Keratinocyte (primary cell): ENCODE results near the gene GRM1. TPM values are rescaled to one million over a fixed set of nuclear protein-coding genes. Genes with fewer than 3 reads are reported as not detected.

ENCODE experiments used
- DNase-seq: peaks from one replicate; pipeline ENCODE4 v3.0.0-alpha.2; 2011; ENCODE audit warnings: low read depth, missing footprints, low spot score
- FAIRE-seq: peaks from 2 replicates; lab custom pipeline; 2011; peaks lifted over from hg19 to GRCh38; lab: Jason Lieb, UNC
- H2AFZ ChIP-seq: 2 replicates; pipeline ENCODE4 v1.6.0; 2012; ENCODE audit warnings: low read length, control low read depth, inconsistent platforms; ENCODE audit not compliant: control insufficient read depth
- H3K27ac ChIP-seq: 2 replicates; pipeline ENCODE4 v1.5.1; 2011; ENCODE audit warnings: low read length; ENCODE audit not compliant: control insufficient read depth, insufficient read depth
- H3K27me3 ChIP-seq: 3 replicates; pipeline ENCODE4 v1.6.0; 2011; ENCODE audit warnings: low read length; ENCODE audit not compliant: control insufficient read depth, insufficient read depth; ENCODE audit errors: extremely low read depth
- H3K36me3 ChIP-seq, 2 experiments: 2 replicates in 1 of 2; 3 replicates in 1 of 2; pipeline ENCODE4 v1.5.1; 2011; ENCODE audit warnings: low read length in 2 of 2, mild to moderate bottlenecking in 1 of 2; ENCODE audit not compliant: control insufficient read depth in 2 of 2, insufficient read depth in 2 of 2; ENCODE audit errors: extremely low read depth in 1 of 2
- H3K4me1 ChIP-seq: 3 replicates; pipeline ENCODE4 v1.5.1; 2011; ENCODE audit warnings: low read length; ENCODE audit not compliant: control insufficient read depth, insufficient read depth; ENCODE audit errors: extremely low read depth
- H3K4me2 ChIP-seq: 3 replicates; pipeline ENCODE4 v1.6.0; 2011; ENCODE audit warnings: low read depth, low read length; ENCODE audit not compliant: control insufficient read depth, insufficient read depth; ENCODE audit errors: extremely low read depth
- H3K4me3 ChIP-seq, 3 experiments: fragments of 200-600 bp in 1 of 3; sonication (generic) in 1 of 3; 2 replicates in 2 of 3; 3 replicates in 1 of 3; pipeline ENCODE4 v1.5.1; 2011 to 2016; ENCODE audit warnings: low read length in 3 of 3, mild to moderate bottlenecking in 3 of 3, control low read depth in 2 of 3, inconsistent platforms in 1 of 3, low read depth in 1 of 3, mixed read lengths in 1 of 3, mixed run types in 1 of 3, moderate library complexity in 1 of 3; ENCODE audit not compliant: control insufficient read depth in 2 of 3, insufficient read depth in 2 of 3; ENCODE audit errors: extremely low read depth in 1 of 3
- H3K79me2 ChIP-seq: 2 replicates; pipeline ENCODE4 v1.6.0; 2012; ENCODE audit warnings: low read length; ENCODE audit not compliant: control insufficient read depth, insufficient read depth
- H3K9ac ChIP-seq: 3 replicates; pipeline ENCODE4 v1.6.0; 2011; ENCODE audit warnings: low read length; ENCODE audit not compliant: control insufficient read depth, insufficient read depth; ENCODE audit errors: extremely low read depth
- H3K9me1 ChIP-seq: 3 replicates; pipeline ENCODE4 v1.6.0; 2011; ENCODE audit warnings: low read length; ENCODE audit not compliant: control insufficient read depth, insufficient read depth; ENCODE audit errors: extremely low read depth
- H3K9me3 ChIP-seq: 2 replicates; pipeline ENCODE4 v1.5.1; 2012; ENCODE audit warnings: low read depth, low read length; ENCODE audit not compliant: control insufficient read depth
- H4K20me1 ChIP-seq: 3 replicates; pipeline ENCODE4 v1.6.0; 2011; ENCODE audit warnings: low read length; ENCODE audit not compliant: control insufficient read depth, insufficient read depth; ENCODE audit errors: extremely low read depth
- EZH2 ChIP-seq: IDR thresholded peaks from one replicate; pipeline ENCODE4 v1.6.1; 2012; ENCODE audit warnings: inconsistent platforms, mild to moderate bottlenecking, low read length, moderate library complexity
- dilution Hi-C: fragments of 300-500 bp; cut with MboI; formaldehyde crosslinking; loops from one replicate; pipeline ENCODE4 v1.7.0; 2020; ENCODE audit warnings: low sequenced_read_pairs; ENCODE audit not compliant: extremely low pct_ligation_motif_present
- polyA plus RNA-seq, 5 experiments: library from polyadenylated mRNA; depleted of rRNA in 3 of 5; stranded (reverse) in 3 of 5; stranded (forward) in 1 of 5; unstranded in 1 of 5; fragments of >200 nt; gene quantifications; 1 replicate in 1 of 5; 2 replicates in 3 of 5; 3 replicates in 1 of 5; pipeline versions ENCODE4 v1.2.1 to v1.2.3, GENCODE V29; 2011 to 2012; ENCODE audit warnings: missing spikeins in 2 of 5, low read depth in 1 of 5, low replicate concordance in 1 of 5
- TF ChIP-seq, protein P1 (sequence below), 3 experiments: IDR thresholded peaks in 1 of 3; conservative IDR thresholded peaks in 1 of 3; optimal IDR thresholded peaks in 1 of 3; 2 replicates in 2 of 3; 3 replicates in 1 of 3; pipeline versions ENCODE3 to v1.5.1; 2011; ENCODE audit warnings: low read length in 3 of 3, mild to moderate bottlenecking in 3 of 3, moderate library complexity in 2 of 3, control low read depth in 1 of 3, inconsistent platforms in 1 of 3; ENCODE audit not compliant: insufficient read depth in 2 of 3; ENCODE audit errors: extremely low read depth in 1 of 3

GRM1 gene
- polyA plus RNA-seq, 1 donor (not counting 4 experiments of a cell fraction or from before 2014, with no cell fraction given): not detected

DNA sequence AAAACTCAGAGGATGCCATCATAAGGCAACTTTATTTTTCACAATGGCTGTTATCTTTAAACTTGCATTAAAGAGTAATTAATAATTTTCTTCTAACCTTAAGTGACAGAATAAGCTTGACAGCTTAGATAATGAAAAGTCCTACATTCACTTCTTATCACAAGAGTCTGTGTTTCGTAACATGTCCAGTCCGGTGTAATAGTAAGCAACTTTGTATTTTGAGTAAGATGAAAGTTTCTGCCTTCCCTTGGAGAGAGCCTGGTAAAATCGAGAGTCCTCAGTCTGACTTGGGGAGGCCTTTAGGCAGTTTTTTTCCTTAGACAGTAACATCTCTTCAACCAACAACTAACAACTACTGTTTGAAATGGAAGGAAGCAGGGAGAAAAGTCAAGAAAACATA lies 195.6 kb downstream of the GRM1 start:
- dilution Hi-C loops: no loop called here
- H3K4me2 ChIP-seq: no peak overlapping the region
- H3K27me3 ChIP-seq: no peaks in the 10 kb centered on the region
- H3K9ac ChIP-seq: no peak overlapping the region
- no peaks in the 10 kb centered on the region for H3K36me3 ChIP-seq
- H4K20me1 ChIP-seq: no peaks in the 10 kb centered on the region
- H3K4me1 ChIP-seq: no peaks in the 10 kb centered on the region
- H3K9me3 ChIP-seq: no peaks in the 10 kb centered on the region
- FAIRE-seq: no peak
- no peak overlapping the region for H3K4me3 ChIP-seq
- H3K79me2 ChIP-seq: no peaks in the 10 kb centered on the region
- H3K9me1 ChIP-seq: no peaks in the 10 kb centered on the region
- DNase-seq: no peak
- TF ChIP-seq, protein P1, sequence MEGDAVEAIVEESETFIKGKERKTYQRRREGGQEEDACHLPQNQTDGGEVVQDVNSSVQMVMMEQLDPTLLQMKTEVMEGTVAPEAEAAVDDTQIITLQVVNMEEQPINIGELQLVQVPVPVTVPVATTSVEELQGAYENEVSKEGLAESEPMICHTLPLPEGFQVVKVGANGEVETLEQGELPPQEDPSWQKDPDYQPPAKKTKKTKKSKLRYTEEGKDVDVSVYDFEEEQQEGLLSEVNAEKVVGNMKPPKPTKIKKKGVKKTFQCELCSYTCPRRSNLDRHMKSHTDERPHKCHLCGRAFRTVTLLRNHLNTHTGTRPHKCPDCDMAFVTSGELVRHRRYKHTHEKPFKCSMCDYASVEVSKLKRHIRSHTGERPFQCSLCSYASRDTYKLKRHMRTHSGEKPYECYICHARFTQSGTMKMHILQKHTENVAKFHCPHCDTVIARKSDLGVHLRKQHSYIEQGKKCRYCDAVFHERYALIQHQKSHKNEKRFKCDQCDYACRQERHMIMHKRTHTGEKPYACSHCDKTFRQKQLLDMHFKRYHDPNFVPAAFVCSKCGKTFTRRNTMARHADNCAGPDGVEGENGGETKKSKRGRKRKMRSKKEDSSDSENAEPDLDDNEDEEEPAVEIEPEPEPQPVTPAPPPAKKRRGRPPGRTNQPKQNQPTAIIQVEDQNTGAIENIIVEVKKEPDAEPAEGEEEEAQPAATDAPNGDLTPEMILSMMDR (optimal IDR thresholded peaks at IDR 0.05 in 1 of 3, IDR thresholded peaks at IDR 0.05 in 1 of 3, conservative IDR thresholded peaks at IDR 0.05 in 1 of 3; ENCODE audit: extremely low read depth in 1 of 3, insufficient read depth in 2 of 3, low read length in 3 of 3): no peak
- TF ChIP-seq EZH2: no peak
- no peak overlapping the region for H2AFZ ChIP-seq
- no peak overlapping the region for H3K27ac ChIP-seq

- no peaks in the 10 kb centered on the region for H3K79me2 ChIP-seq
- DNase-seq (no peak), FAIRE-seq (no peak)
- H3K9me3 ChIP-seq: no peaks in the 10 kb centered on the region
- no peaks in the 10 kb centered on the region for H4K20me1 ChIP-seq
- H3K9me1 ChIP-seq: no peaks in the 10 kb centered on the region
- no peak overlapping the region for H3K4me3 ChIP-seq
- H3K9ac ChIP-seq: no peak overlapping the region
- no peak overlapping the region for H3K4me2 ChIP-seq
- H3K27ac ChIP-seq: no peak overlapping the region
- dilution Hi-C loops: no loop called here
- no peaks in the 10 kb centered on the region for H3K36me3 ChIP-seq
- TF ChIP-seq EZH2: no peak
- TF ChIP-seq, protein P1 (optimal IDR thresholded peaks at IDR 0.05 in 1 of 3, IDR thresholded peaks at IDR 0.05 in 1 of 3, conservative IDR thresholded peaks at IDR 0.05 in 1 of 3; ENCODE audit: extremely low read depth in 1 of 3, insufficient read depth in 2 of 3, low read length in 3 of 3): no peak
- no peaks in the 10 kb centered on the region for H3K27me3 ChIP-seq
- H3K4me1 ChIP-seq: no peaks in the 10 kb centered on the region
- no peak overlapping the region for H2AFZ ChIP-seq
These were observed 196.1 kb downstream of the GRM1 start for GRCh38 chr6:146224988-146225387.
